ENCODE results near the gene PNPLA8.
"Not testable (repeated sequence)": the region's sequence is repeated elsewhere in the genome, so short reads cannot be mapped to it uniquely, and the experiment has no call there.

The PNPLA8 gene

DNA sequence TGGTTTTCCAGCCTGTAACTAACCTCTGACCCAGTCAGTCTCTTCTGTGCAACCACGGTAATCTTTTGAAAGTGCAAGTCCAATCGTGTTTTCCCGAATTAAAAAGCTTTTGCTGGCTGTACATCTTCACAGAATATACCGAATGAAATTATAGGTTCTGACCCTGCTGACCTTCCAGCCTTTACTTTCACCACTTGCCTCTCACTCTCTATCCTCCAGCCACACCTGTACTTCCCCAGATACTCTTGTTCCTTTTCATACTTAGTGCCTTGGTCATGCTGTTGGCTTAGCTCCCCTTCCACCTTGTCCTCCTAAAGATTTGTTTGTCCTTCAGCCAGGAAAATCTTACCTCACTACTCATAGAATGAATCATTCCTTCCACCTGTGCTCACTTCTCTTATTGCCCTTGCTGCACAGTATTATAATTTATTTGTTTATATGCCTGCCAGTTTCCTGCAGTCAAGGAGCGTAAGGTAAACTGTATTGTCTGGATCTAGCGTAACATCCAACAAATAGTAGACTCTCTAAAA lies 2.3 kb upstream of the PNPLA8 start:
- DNase-seq (ENCODE audit: low read depth) = no peak

- DNase-seq (ENCODE audit: low read depth) = no peak
Observed at GRCh38 chr7:108526768-108527017, 758 bp upstream of the PNPLA8 start.

GRCh38 chr7:108525327-108525984 lies 479 bp downstream of the PNPLA8 start:
- DNase-seq (ENCODE audit: low read depth) = no peak

DNA sequence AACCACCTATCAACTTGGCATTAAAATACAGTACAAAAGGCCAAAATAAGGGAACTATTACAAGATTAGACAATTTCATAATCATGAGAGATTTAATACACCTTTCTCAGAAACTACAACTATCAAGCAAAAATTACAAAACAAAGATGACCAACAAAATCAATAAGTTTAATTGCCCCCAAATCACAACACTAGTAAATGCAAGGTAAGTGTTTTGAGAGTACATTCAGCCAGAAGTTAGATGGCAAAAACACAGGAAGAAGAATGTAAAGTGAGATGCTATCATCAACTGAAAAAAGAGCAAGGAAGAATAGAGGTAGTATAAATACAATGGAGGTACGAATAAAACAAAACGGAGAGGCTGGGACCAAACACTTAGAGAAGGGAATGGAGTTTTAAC lies 3.2 kb downstream of the PNPLA8 start:
- no peak for DNase-seq (ENCODE audit: low read depth)

DNA sequence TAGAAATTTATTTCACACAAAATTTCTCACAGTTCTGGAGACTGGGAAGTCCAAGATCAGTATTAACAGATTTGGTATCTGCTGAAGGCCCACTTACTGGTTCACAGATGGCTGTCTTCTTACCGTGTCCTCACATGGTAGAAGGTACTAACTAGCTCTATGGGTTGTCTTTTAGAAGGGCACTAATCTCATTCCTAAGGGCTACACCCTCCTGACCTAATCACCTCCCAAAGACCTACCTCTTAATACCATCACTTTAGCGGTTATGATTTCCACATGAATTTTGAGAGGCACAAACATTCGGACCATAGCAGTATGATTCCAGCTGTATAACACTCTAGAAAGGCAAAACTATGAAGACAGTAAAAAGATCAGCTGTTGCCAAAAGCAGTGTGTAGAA lies 8.0 kb downstream of the PNPLA8 start:
- DNase-seq (ENCODE audit: low read depth) = no peak

DNA sequence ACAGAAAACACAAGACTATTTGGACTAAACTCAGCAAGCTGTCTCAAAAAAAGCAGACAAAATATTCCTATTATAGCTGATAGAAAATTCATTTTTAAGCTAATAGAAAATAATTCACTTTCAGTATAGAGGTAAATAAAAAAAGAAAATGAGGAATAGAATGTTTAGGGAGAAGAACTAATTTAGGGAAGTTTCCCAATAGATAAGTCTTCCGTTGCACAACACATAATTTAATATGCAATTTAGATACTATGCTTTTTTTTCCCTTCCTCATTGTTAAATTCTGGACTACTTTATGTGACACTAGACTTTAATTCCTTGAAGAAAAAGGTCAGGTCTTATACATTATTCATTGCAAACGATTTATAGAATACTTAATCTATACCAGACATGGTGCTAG lies 10.3 kb downstream of the PNPLA8 start:
- DNase-seq (ENCODE audit: low read depth) = no peak

DNA sequence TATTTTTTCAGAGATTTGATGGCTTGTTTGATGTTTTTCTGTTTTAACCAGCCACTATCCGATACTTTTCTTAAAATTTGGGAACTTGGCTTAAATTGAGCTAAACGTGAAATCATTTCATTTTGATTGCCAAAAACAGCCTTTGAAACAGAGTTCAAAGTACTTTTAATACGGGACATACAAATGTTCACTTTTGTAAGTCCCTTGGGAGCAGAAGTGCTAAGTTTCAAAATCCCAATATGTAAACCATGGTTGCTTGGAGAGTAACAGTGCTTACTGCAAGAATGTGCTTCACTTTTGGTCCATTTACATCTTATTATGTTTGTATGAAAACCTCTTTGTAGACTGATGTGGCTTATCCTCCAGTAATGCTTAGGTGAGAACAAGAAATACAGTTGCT lies 10.9 kb downstream of the PNPLA8 start:
- no peak for DNase-seq (ENCODE audit: low read depth)

DNA sequence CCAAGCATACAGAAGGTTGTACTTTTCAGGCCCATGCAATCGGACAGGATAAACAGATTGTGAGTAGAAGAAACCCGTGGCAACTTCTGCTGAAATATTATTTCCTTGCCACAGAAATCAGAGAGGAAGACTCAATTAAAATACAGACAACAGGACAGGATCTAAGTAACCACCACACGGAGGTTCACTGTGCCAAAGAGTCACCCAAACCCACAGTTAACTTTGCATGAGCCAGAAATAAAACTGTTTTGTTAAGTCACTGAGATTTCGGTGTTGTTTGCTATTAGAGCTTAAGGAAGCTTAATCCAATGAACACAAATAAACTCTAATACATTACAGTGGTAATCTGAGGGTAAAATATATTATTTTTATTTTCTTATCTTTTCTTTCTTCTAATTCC lies 14.0 kb downstream of the PNPLA8 start:
- no peak for DNase-seq (ENCODE audit: low read depth)

GRCh38 chr7:108504576-108504975 lies 21.4 kb downstream of the PNPLA8 start:
- DNase-seq (ENCODE audit: low read depth) = not testable (repeated sequence)

GRCh38 chr7:108503112-108504026 lies 22.6 kb downstream of the PNPLA8 start:
- no peak for DNase-seq (ENCODE audit: low read depth)

DNA sequence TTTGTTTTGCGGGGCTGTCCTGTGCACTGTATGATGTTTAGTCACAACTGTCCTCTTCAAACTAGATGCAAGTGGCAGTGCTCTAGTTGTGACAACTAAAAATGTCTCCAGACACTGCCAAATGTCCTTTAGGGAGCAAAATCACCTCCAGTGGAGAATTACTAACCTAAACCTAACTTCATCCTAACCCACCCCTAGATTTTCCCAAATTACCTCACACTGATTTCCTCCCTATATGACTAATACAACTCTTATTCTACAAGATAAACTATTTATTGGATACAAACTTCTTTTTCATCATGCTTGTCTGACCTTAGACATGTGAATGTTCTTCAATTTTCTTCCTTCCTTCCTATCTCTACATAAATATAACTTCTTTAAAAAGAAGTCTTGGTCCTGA lies 26.4 kb downstream of the PNPLA8 start:
- DNase-seq (ENCODE audit: low read depth) = no peak

DNA sequence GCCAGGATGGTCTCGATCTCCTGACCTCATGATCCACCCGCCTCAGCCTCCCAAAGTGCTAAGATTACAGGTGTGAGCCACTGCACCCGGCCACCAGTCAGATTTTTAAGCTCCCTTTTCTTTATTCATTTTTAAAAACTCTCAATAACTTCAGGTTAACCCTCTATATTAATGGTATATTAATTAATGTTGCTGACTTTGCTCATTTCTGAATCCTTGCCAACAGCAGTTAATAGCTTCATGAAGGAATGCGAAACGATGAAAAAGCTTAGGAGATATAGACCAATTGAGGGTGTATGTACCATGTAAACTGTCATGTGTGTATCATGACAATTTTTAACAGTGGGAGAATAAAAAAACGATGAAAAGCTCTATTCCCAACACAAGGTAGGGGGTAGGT lies 27.5 kb downstream of the PNPLA8 start:
- no peak for DNase-seq (ENCODE audit: low read depth)

- DNase-seq (ENCODE audit: low read depth) = no peak
Observed at GRCh38 chr7:108497082-108497725, 28.7 kb downstream of the PNPLA8 start.

DNA sequence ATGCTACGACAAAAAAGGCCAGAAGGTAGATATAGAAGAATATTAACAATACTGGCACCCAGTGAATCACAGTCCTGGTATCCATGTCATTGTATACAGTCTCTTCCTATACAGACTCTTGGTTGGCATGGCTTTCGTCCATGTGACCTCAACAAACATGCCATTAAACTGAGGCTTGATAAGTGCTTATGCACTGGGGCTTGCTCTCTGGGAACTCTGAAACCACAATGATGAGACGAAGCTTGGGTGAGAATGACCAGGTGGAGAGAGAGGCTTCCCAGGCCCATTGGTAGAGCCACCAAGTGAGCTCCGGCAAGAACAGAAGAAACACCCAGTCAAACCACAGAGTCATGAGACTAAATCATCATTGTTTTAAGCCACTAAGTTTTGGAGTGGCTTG lies 33.2 kb downstream of the PNPLA8 start:
- DNase-seq (ENCODE audit: low read depth) = no peak

GRCh38 chr7:108488768-108489538 lies 37.0 kb downstream of the PNPLA8 start:
- no peak for DNase-seq (ENCODE audit: low read depth)

DNA sequence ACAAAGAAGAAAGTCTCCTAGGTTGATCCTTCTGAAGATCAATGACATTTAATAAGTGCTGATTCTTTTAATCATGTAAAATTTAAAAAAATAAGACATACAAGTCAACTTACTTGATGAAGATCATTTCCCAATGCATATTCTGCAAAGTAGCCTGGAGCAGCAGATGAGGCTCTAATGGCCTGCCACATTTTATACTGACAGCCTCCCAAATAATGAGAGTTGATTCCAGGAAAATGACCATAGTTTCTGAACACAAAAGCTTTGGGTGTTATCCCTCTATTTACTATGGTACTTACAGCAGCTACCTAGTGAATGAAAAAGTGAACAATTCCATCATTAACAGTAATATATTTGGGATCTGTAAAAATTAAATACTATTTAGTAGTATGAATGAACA lies 38.3 kb downstream of the PNPLA8 start:
- no peak for DNase-seq (ENCODE audit: low read depth)

DNA sequence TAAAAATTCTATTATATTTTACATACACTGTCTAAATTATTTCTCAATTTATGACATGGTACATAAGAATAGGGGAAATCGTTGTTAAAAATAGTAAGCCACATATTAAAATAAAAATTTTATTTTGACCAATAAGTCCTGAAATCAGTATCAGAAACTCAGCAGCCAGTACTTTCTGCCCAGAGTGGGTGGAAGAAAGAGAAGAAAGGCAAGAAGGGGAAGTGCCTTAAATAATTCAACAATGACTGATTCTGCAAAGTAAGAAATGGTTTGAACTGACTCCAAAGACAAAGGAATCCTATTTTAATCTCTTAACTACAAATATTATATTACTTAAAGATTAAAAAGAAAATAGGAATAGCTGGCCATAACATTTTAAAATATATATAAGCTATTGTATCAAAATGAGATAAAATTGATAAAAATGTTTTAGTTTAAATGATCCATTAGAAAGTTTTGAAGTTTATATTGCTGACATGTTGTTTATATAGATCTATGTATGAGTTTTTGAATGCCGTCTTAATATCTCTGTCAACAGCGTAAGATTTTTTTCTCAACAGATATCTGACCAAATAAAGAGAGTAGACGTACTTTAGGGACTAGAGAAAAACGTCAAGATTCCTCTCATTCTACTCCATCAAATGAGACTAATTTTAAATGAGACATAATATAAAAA lies 39.5 kb downstream of the PNPLA8 start:
- DNase-seq (ENCODE audit: low read depth) = no peak

DNA sequence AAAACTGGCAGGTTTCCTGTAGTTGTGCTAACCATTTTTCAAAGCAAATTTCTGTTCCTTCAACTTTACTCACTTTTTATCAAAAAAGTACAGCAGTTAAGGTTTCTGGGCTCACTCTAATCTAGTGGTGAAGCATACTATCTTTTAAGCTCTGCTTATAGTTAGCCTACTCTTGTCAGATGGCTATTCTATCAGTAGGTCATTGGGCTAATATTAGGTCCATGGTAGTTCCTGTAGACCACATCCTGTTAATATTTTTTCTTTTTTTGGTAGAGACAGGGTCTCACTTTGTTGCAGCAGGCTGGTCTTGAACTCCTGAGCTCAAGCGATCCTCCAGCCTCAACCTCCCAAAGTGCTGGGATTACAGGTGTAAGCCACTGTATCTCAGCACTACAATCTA lies 41.8 kb downstream of the PNPLA8 start:
- DNase-seq (ENCODE audit: low read depth) = no peak

DNA sequence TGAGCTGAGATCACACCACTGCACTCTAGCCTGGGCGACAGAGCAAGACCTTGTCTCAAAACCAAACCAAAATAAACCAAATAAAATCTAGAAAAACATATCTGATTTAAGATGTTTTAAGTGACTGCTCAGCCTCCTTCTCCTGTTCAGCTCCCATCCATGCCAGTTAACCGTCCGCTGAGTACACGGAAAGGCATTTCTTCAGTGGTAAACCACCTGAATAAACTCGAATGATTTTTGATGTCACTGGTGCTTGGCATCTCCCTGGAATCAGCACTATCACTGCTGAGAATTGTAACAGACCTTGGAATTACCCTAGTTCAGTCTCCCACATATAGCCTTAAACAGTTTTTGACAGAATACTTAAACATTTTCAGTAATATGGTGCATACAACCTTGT lies 45.6 kb downstream of the PNPLA8 start:
- no peak for DNase-seq (ENCODE audit: low read depth)

- DNase-seq (ENCODE audit: low read depth) = no peak
Observed at GRCh38 chr7:108479751-108480150, 46.2 kb downstream of the PNPLA8 start.

DNA sequence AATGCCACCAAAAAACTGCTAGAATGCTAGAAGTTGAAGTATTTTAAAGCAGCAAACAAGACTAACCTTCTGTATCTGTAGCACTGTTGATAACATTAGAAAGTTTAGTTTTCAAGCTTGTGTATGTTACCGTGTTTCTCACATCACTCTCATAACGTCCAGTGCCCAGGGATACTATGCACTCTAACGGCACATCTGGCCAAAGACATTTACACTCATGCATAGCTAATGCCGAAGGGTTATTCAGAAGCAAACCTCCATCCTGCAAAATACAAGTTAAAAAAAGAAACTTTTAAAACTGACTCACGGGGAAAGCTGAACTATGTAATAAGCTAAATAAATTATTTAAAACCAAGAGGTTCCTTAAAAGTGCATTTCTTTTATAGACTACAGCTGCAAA lies 46.8 kb downstream of the PNPLA8 start:
- no peak for DNase-seq (ENCODE audit: low read depth)

GRCh38 chr7:108468246-108468645 lies 57.7 kb downstream of the PNPLA8 start:
- DNase-seq (ENCODE audit: low read depth) = no peak
